ENCODE results near the gene SPINT2.

Gene SPINT2

DNA sequence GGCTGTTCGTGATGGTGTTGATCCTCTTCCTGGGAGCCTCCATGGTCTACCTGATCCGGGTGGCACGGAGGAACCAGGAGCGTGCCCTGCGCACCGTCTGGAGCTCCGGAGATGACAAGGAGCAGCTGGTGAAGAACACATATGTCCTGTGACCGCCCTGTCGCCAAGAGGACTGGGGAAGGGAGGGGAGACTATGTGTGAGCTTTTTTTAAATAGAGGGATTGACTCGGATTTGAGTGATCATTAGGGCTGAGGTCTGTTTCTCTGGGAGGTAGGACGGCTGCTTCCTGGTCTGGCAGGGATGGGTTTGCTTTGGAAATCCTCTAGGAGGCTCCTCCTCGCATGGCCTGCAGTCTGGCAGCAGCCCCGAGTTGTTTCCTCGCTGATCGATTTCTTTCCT lies 27.5 kb downstream of the SPINT2 start:
- DNase-seq (ENCODE audit: low spot score), result no peak

DNA sequence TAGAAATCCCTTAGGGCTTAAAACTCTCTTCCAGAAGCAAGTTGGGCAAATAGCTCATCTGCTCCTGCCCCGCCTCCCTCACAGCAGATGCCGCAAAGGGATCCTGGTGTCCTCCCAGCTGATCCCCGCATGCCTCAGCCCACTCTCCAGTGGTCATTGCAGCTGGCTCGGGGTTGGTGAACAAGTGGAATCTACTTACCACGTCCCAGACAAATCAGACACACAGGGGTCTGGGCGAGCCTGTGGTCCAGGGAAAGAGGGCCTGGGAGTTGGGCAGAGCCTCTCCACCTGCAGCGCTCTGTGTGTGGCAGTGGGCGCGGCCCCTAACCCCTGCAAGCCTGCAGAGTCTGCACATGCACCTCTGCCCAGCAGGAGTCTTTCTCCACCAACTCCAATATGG lies 28.9 kb downstream of the SPINT2 start:
- no peak for DNase-seq (ENCODE audit: low spot score)

DNA sequence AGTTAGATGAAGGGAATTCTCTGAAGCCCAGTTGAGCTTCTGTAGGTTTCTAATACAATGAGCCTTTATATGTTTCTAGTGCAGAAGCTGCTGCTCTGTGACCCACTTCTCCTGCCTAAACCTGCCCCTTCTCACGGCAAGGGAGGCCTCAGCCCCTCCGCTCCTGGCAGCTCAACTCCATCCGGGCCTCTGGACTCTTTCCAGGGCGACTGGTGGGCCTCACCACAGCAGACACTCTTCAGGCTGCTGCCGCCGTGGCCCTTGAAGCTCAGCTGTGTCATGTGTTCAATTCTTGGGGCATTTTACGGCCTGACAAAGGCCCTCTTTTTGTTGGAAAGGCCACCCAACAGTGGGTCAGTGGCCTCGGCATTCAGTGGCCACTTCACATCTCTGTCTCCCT lies 29.7 kb downstream of the SPINT2 start:
- no peak for DNase-seq (ENCODE audit: low spot score)

DNA sequence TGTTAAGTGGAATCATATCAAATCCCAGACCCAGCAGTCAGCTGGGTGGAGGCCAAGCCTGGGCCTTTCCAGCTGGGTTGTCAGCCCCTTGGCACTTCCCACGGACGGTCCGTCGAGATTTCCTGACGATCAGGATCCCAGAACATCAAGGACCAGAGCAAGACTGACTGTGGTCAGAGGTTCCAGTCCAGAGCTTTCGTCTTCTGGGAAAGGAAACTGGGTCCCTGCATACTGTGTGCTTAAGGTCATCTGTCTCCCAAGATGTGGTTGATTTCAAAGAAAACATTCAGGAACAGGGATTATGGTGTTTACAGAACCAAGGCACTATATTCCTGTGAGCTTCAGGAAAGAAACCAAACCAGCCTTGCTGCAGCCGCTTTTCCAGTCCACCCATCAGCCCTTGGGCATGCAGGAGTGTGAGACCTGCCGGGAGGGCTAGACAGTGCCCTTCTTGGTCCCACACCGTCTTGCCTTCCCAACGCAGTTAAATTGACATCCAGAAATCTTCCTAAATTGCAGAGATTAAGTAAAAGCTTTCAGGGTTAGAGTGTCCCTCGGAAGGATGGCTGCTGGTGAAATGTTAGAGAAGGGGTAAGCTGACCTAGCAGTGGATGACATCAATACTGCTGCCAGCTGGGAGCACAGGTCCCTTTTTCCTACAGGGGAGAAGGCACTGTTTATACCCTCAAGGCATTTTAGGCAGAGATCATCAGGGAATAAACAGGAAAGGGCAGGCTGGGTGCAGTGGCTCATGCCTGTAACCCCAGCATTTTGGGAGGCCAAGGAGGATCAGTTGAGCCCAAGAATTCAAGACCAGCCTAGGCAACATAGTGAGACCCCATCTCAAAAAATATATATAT lies 34.7 kb downstream of the SPINT2 start:
- no peak for DNase-seq (ENCODE audit: low spot score)

DNA sequence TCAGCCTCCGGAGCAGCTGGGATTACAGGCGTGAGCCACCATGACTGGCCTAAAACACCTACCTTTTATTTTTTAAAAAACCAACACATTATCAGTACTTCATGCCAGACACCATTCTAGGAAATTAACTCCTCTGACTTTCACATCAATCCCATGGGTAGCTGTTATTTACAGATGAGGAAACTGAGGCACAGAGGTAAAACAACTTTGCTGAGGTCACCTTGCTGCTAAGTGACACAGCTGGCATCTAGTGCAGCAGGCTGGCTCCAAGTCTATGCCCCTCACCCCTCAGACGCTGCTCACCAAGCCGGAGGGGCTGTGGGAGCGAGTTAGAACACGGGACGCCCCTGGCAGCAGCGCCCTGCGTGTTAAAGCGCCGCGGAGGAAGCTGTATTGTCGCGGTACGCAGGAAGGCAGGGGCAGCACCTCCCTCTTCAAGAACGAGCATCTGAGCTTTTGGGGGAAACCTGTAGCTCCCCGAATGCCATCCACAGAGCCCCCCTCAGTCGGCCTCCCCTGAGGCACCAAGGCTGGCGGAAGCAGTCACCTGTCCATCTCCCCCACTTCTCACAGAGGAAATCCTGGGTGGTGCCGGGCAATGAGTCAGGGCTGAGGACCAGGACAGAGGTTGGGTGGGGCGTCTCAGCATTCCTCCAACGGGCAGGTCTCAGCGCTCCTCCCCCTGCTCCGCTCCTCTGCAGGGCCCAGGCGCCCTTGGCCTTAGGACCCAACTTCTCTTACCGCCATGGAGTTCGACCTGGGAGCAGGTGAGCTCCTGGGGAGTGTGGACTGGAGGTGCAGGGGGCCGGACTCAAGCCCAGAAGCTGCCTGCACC lies 39.4 kb downstream of the SPINT2 start, which contains the start of gene C19orf33:
C19orf33 (plus strand) TSS at position 735 of the 835 bp plus-strand sequence; CDS start at position 746, 11 bp downstream.
- no peak for DNase-seq (ENCODE audit: low spot score)

DNA sequence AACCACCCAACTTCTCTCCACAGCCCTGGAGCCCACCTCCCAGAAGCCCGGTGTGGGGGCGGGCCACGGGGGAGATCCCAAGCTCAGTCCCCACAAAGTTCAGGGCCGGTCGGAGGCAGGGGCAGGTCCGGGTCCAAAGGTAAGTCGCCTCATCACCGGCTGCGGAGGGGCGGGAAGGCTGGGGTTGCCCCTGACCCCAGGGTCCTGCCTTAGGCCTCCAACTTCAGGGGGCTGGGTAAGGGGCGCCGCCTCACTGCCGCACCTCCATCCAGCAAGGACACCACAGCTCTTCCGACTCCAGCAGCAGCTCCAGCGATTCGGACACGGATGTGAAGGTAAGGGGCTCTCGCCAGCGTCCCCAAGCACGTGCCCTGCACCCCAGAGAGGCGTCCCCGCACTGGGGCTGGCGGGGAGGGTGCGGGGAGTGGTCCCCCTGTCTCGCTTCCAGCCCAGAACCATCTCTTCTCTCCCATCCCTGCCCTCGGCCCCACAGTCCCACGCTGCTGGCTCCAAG lies 40.0 kb downstream of the SPINT2 start:
- no peak for DNase-seq (ENCODE audit: low spot score)

DNA sequence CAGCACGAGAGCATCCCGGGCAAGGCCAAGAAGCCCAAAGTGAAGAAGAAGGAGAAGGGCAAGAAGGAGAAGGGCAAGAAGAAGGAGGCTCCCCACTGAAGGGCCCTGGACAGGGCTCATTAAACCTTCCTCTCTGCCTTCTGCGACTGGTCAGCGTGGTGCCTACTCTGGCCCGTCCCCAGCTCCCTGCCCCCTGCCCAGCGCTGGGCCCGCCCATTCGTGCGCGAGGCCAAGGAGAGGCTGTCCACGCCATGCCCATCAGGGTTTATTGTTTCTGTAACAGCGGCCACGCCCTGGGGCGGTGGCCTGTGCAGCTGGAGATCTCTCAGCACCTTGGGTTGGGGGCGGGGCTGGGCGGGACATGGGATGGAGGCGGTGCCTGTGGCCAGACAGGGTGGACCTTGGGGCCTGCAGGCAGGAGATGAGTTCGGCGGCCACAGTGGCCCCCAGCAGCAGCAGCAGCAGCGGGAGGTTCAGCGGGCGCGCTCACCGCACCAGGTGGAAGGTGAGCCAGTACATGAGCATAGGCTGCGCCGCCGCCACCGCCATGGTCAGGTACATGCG lies 40.6 kb downstream of the SPINT2 start:
- no peak for DNase-seq (ENCODE audit: low spot score)

DNA sequence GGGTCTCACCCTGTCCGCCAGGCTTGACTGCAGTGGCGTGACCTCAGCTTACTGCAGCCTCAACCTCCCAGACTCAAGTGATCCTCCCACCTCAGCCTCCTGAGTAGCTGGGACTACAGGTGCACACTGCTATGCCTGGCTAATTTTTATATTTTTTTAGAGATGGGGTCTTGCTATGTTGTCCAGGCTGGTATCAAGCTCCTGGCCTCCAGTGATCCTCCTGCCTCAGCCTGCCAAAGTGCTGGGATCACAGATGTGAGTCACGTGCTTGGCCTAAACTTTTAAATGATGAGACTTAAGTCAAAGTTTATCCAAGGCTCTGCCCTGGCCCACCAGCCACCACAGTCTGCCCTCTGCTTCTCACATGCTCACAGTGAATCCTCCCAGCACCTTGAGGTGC lies 41.9 kb downstream of the SPINT2 start:
- DNase-seq (ENCODE audit: low spot score), result no peak

DNA sequence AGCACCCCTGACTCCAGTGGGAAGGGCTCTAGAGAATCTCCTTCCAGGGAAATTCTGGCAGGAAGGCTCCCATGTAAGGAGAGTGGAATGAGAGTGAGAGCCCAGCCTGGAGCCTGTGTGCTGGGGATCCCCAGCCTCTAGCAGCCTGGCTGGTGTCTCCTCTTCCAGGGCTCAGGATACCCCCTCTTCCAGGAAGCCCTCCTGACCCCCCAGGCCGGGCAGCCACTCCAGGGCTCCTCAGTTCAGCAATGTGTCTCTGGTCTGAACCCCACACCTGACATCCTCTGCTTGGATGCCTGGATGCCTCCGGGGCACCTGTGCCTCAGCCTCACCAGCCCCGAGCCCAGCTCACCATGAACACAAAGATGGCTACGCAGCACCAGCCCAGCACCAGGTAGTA lies 42.7 kb downstream of the SPINT2 start:
- no peak for DNase-seq (ENCODE audit: low spot score)

DNA sequence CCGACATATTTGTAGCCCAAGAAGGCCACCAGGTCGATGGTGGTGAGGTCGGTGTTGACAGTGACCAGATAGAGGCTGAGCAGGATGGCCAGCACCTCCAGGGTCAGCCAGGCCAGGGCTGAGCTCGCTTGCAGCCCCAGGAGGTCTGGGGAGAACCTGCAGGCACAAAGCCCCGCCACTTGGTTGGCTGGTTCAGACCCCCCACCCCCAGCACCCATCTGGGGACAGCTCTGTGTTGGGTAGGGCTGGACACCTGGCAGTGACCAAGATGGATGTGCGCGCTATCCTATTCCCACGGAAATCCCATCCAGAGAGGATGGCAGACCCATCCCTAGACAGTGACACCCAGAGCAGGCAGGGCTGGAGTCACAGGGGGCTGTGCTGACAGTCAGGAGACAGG lies 43.2 kb downstream of the SPINT2 start:
- no peak for DNase-seq (ENCODE audit: low spot score)

DNA sequence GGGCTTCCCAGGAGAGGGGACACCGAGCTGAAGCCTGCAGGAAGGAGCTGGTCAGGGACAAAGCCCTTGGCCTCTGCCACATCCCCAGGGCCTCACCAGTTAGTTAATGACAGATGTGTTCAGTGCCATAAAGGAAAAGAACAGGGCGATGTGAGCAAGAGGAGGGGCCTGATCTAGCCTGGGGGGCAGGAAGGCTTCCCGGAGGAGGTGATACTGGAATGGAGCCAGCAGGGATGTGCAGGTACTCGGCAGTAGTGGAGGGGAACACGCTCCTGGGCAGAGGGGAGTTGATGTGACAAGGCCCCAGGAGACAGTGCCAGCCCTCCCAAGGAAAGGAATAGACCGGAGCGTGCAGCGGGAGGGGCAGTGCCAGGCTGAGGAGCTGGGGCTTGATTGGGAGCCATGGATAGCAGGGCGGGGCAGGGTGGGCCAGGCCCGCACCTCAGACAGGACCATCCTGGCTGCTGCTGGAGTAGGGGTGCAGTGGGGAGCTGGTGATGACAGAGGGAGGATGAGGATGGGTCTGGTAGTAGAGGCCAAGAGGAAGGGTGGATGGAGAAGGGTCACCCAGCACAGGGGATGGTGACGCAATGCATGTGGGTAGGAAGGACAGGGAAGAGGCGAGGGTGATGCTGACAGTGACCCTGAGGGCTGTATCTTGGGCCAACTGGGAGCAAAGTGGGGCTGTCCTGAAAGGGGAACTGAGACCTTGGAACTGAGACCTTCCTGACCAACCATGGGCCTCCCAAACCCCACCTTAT lies 43.8 kb downstream of the SPINT2 start:
- DNase-seq (ENCODE audit: low spot score), result no peak

DNA sequence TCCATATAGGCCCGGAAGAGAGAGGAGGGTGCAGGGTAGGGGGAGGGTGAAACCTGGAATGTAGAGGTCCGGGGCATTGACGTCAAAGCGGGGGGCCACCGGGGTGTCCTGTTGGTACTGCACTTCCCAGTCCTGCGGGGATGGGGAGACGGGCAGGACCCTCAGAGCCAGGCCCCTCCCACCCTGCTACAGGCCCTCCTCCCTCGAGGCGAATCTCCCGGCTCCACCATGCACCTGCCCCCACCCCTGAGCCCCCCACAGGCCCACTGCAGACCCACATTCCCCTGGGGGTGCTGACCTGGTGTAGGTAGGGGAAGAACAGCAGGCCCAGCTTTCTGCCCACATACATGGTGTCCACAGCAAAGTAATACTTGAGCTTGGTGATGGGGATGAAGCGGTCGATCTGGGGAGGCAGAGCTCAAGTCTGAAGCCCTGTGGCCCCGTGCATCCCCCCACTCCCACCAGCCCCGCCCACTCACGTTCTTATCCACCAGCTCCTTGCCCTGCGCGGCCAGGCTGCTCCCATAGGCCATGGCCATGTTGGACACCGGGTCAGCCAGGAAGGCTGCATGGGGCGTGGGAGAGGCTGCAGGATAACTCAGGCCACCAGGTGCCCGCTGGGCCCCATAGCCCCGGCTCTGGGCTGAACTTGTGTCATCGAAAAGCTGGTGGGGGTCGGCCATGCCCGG lies 44.7 kb downstream of the SPINT2 start:
- no peak for DNase-seq (ENCODE audit: low spot score)

DNA sequence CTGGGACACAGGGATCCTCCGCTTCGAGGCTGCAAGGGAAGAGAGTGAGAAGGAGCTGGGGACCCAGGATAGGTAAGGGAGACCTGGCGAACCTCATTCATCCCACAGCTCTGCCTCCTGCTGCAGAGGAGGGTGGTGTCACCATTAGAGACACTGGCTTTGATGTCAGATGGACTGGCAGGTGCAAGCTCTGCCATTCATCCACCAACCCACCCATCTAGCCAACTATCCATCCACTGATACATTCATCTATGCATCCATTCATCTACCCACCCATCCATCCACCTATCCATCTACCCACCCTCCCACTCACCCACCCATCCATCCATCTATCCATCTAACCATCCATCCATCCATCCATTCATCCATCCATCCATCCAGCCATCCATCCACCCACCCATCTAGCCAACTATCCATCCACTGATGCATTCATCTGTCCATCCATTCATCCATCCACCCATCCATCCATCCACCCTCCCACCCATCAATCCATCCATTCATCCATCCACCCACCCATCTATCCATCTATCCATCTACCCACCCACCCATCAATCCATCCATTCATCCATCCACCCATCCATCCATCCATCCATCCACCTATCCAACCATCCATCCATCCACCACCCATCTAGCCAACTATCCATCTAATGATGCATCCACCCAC lies 45.4 kb downstream of the SPINT2 start:
- DNase-seq (ENCODE audit: low spot score), result no peak

DNA sequence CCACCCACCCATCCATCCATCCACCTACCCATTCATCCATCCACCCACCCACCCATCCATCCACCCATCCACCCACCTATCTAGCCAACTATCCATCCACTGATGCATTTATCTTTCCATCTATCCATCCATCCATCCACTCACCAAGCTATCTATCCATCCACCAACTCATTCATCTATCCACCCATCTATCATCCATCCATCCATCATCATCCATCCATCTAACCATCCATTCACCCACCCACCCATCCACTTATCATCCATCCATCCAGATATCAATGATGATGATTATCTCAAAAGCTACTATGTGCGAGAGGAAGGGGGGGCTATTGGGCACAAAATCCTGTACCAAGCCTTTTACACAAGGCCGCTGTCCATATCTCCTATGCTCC lies 45.9 kb downstream of the SPINT2 start:
- no peak for DNase-seq (ENCODE audit: low spot score)

DNA sequence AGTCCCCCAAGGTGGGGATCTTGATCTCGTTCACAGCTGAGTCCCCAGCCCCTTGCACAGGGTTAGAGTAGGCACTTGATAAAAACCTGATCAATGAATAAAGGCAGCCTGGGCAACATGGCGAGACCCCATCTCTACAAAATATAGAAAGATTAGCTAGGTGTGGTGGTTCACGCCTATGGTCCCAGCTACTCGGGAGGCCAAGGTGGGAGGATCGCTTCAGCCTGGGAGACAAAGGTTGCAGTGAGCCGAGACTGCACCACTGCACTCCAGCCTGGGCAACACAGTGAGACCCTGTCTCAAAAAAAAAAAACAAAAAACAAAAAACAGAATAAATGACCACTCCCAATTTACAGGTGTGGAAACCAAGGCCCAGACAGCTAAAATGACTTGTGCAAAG lies 46.6 kb downstream of the SPINT2 start:
- DNase-seq (ENCODE audit: low spot score), result no peak

DNA sequence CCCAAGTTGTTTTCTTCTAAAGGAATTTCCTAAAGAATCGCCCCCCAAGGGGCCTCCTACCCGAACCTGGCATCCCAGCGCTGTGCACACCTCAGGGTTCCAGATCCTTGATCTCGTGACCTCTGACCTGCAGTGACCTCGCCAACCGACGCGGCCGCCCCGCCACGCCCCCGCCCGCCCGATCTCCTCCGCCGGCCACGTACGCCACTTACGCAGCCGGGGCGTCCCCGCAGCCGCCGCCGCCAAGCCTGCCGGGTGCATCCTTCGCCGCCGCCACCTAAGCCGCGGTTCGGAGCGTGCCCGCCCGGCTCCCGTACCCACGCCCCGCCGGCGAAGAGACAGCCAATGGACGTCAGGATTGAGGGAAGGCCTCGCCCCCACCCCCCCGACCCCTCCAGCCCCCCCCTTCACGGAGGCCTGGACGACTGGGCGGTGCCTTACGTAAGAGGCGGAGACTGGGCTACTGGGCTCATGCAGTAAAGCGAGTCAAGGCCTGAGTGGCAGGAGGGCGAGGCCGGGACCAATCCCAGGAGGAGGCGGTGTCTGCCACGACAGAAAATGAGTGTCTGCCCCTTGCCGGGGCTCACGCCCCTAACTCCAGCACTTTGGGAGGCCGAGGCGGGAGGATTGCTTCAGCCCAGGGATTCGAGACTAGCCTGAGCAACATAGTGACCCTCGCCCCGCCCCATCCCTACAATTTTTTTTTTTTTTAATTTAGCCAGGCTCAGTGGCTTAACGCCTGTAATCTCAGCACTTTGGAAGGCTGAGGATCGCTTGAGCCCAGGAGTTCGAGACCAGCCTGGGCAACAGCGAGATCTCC lies 51.5 kb downstream of the SPINT2 start, which contains the start of gene YIF1B:
YIF1B (minus strand) TSS at position 291 of the 820 bp plus-strand sequence; CDS start at position 261, 30 bp downstream.
- DNase-seq (ENCODE audit: low spot score), result peak; percentile 96

DNA sequence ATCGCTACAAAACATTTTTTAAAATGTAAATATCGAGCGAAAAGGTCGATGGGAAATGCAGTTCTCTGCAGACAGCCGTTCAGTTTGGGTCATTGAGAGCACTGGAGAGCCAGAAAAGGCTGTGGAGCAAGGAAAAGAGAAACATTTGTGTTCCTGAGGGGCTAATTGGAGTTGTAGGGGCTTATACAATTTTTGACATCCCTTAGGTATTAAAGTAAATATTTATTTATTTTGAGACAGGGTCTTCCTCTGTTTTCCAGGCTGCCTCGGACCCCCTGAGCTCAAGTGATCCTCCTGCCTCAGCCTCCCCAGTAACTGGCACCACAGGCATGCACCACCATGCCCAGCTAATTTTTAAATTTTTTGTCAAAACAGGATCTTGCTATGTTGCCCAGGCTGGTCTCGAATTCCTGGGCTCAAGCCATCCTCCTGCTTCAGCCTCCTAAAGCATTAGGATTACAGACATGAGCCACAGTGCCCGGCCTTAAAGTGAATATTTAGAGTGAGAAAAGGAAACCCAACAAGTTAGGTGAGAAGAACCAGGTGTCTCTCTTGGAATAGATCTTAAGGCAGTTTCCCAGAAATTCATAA lies 52.2 kb downstream of the SPINT2 start:
- DNase-seq (ENCODE audit: low spot score), result no peak

DNA sequence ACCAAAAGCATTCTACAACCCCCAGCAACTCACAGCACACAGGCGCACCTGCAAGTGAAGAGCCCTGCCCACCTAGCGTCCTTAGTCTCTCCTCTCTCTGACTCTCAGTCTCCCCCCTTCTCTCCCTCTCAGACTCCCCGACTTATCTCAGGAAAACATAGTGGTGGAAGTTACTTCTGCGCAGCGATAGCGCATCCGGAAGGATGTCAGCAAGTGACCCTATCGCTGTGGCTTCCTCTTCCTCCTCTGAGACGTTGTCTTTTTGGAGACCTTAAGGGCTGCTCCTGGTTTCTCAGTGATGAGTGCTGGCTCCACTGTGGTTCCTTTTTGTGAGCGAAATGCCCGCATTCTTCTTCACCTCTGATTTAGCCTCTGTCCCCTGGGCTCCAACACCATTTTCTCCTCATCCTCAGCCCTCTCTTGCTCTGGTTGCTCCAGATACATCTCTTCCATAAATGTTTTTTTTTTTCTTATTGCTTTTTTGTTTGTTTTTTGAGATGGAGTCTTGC lies 52.8 kb downstream of the SPINT2 start:
- no peak for DNase-seq (ENCODE audit: low spot score)

DNA sequence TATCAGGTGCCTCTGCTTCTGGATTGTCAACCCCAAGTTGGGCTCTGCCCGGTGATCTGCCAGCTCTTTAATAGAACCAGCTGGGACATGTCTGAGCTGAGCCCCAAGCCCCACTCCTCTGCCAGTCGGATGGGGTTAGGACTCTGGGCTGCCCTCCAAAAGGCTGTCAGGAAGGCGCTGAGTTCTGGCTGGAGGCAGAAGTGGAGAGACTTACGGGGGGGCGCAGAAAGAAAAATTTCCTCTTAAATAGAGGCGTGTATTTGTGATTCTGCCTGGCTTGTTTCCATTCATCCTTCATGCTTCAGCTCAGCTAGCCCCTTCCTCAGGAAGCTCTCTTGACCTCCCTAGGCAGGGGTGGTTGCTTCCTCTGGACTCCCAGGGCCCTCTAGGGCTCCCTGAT lies 54.3 kb downstream of the SPINT2 start:
- no peak for DNase-seq (ENCODE audit: low spot score)
